D721Med (cell line): ENCODE results near the gene MIGA2.

Experiments used
- DNase-seq: peaks from one replicate; pipeline ENCODE4 v3.0.0; 2011; ENCODE audit warnings: low spot score; ENCODE audit not compliant: insufficient read length
- FAIRE-seq: peaks from 2 replicates; lab custom pipeline; 2011; peaks lifted over from hg19 to GRCh38; lab: Jason Lieb, UNC
- TF ChIP-seq, protein P1 (sequence below): IDR thresholded peaks from 2 replicates; pipeline ENCODE4 v1.5.1; 2012; ENCODE audit warnings: mild to moderate bottlenecking, control low read depth; ENCODE audit not compliant: insufficient read depth; ENCODE audit errors: missing control alignments

MIGA2 gene

GRCh38 chr9:129095170-129095667 lies 58.8 kb downstream of the MIGA2 start:
- TF ChIP-seq, protein P1, sequence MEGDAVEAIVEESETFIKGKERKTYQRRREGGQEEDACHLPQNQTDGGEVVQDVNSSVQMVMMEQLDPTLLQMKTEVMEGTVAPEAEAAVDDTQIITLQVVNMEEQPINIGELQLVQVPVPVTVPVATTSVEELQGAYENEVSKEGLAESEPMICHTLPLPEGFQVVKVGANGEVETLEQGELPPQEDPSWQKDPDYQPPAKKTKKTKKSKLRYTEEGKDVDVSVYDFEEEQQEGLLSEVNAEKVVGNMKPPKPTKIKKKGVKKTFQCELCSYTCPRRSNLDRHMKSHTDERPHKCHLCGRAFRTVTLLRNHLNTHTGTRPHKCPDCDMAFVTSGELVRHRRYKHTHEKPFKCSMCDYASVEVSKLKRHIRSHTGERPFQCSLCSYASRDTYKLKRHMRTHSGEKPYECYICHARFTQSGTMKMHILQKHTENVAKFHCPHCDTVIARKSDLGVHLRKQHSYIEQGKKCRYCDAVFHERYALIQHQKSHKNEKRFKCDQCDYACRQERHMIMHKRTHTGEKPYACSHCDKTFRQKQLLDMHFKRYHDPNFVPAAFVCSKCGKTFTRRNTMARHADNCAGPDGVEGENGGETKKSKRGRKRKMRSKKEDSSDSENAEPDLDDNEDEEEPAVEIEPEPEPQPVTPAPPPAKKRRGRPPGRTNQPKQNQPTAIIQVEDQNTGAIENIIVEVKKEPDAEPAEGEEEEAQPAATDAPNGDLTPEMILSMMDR = no peak
- FAIRE-seq = no peak
- DNase-seq = no peak

DNA sequence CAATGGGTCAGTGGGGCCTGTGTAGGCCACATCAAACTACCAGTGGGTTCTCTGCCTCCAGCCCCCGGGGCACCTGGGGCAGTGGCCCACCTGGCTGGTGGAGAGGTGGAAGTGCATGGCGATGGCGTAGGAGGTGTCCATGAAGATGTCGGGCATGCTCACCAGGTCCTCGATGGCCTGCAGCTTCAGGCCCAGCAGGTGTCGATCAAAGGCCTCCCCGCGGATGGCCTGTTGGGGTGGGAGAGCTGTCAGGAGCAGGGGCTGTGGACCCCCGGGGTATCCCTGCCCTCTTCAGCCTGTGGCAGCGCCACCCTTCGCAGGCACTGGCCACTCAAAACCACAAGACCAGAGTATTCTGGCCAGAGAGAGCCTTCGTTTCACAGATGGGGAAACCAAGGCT lies 59.5 kb downstream of the MIGA2 start:
- DNase-seq (no peak), FAIRE-seq (no peak)
- TF ChIP-seq, protein P1 = no peak

- DNase-seq (no peak), FAIRE-seq (no peak)
- TF ChIP-seq, protein P1 = no peak
Observed at GRCh38 chr9:129097671-129098306, 61.4 kb downstream of the MIGA2 start.

- no peak for FAIRE-seq
- TF ChIP-seq, protein P1 = no peak
Observed at GRCh38 chr9:129098328-129098727, 61.9 kb downstream of the MIGA2 start.

GRCh38 chr9:129100383-129101169 lies 64.2 kb downstream of the MIGA2 start:
- DNase-seq (no peak), FAIRE-seq (no peak)
- TF ChIP-seq, protein P1 = no peak

More at GRCh38 chr9:129098328-129098727, 61.9 kb downstream of the MIGA2 start:
- DNase-seq = no peak

- no peak for FAIRE-seq
- TF ChIP-seq, protein P1 = no peak
- no peak for DNase-seq
Observed at GRCh38 chr9:129101279-129101678, 64.9 kb downstream of the MIGA2 start.
